Tongue (tissue), 2 donors: ENCODE measurements around the gene PDZRN4. TPM values are rescaled to one million over a fixed set of nuclear protein-coding genes. Genes with fewer than 3 reads are reported as not detected.
"Not testable (repeated sequence)": the region's sequence is repeated elsewhere in the genome, so short reads cannot be mapped to it uniquely, and the experiment has no call there.

Source experiments
- DNase-seq: peaks from one replicate; pipeline ENCODE4 v3.0.0-alpha.2; 2015
- total RNA-seq: library from RNA; depleted of rRNA; stranded (reverse); fragments of >200 nt; gene quantifications from one replicate; pipeline ENCODE4 v1.2.3, GENCODE V29; 2014

PDZRN4 gene
- total RNA-seq, 1 donor from 2014 or later: 2.7 TPM

GRCh38 chr12:41286426-41286825 is 98.3 kb downstream of the PDZRN4 start:
- DNase-seq: no peak

- peak; percentile 20 for DNase-seq
Measured at GRCh38 chr12:41287500-41288141, 99.5 kb downstream of the PDZRN4 start.

DNA sequence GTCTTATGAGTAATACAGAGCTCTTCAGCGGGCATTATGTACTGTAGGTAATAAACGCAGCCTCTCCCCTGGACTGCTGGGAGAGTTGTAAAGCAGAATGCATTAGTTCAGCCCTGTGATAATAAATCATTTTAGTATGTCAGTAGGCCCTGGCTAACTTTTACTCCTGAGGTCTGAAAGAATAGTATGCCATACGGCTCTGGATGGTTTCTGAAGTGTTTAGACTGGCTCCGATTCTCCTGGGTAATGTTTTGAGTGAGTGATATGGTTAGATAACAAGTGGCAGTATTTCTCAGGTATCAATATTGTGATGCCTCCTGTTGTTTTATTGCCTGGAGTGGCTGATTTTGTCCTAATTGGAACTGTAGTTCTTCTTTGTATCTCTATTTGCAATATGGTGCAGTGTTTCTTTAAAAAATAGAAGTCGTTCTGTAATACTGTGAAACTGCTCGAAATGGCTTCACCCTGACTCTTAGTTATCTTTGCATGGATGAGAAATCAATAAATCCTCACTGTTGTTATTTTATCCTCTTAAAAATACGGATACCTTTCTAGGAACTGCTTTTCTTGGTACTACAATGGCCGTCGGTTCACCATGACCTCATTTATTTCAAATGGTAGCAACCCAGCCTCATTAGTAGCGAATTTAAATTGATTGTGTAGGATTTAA is 100.2 kb downstream of the PDZRN4 start:
- DNase-seq: no peak

DNA sequence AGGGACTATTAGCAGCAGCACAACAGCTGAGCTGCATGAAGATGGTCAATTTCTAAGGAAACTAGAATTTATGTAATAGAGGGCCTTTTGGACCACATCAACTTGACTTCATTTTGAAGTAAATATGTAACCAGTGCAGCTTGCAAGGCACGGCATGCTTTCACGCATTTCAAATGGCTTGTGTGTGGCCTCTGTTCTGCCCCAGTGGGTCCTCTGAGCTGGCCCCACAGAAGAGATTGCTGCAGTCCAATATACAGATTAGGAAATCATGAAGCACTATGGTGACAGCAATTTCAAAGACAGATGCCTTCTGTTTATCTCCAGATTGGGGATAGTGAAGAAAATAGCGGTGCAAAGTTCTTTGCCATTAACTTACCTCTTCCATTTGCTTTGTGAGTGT is 101.4 kb downstream of the PDZRN4 start:
- no peak for DNase-seq

GRCh38 chr12:41293011-41293410 is 104.9 kb downstream of the PDZRN4 start:
- DNase-seq: no peak

DNA sequence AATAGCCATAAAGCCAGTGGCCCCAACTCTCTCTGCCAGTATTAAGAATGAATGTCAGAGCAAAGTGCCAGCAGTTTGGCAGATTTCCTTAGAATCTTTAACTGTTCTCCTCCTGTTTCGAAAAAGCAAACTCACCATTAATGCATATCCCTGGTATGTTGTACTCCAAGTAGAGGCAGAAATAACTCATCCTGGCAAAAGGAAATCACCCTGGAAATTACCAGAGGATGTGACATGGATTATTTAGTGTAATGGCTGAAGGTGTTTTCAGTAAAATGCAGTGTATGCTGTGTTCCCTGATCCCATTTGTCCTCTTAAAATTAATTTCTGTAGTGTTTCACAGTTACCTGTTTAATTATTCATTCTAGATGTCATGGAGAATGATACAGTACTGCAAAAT is 105.3 kb downstream of the PDZRN4 start:
- no peak for DNase-seq

DNA sequence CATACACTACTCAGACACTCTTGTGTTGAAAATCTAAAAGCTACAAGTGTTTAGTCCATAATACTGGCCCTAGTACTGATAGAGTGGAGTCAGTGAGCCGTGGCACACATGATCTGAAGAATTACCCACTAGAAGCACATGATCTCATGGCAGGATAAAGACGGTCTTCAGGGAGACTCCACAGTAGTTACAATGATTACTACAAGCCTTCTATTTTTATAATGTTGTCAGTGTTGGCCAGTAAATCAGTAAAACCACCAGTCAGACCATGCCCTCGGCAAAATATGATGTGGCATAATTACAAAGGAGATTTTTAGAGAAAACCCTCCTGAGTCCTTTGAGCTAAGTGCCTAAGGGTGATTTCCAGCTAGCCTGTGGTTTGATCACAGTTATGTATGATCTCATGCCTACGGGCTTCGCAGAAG is 114.9 kb downstream of the PDZRN4 start:
- no peak for DNase-seq

DNA sequence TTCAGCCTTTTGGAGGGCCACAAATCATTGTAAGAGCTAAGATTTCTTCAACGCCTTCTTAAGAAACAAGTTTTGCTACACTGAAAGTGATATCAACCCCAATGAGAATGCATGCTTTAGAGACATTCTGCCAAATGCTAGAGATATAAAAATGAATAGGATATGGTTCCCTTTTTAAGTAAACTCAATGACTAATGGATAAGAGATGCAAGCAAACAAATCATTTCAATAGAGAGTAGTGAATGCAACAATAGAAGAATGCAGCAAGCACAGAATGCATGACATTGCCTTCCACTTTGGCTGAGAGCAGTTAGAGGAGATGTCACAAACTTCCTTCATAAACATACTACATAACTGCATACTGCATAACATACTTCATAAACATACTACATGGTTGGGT is 116.4 kb downstream of the PDZRN4 start:
- DNase-seq: no peak

DNA sequence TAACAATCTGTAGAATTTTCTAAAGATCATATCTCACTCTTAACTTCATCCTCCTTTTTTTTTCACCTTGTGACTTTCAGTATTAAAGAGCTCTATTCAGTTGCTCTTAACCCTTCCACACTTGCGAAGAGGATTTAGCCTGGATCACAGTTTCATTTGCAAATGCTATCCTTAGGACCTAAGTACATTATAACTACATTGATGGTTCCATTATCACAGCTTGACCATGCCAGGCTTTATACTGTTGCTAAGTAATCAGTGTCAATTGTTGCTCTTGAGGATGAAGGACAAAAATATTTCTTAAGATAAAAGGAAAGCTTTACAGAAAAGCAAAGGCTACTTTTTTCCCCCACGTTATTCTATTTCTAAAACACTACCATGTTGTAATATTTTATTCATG is 122.2 kb downstream of the PDZRN4 start:
- no peak for DNase-seq

DNA sequence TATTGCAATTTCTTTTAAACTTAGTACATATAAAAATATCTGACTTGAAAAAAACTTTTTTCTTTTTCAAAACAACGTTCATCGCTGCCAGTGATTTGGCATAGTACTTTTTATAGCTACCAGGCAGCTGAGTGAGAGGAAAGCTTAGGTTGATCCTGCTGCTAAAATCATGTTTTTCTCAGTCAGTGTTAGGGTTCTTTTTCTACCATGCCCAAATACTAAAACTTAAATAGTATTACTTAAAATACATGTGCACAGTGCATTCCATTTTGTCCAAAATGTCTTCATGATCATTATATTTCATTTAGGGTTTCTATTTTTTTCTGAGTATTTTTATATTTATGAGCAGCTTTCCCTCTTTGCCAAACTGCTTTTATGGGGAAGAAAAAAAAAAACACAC is 123.8 kb downstream of the PDZRN4 start:
- no peak for DNase-seq

DNA sequence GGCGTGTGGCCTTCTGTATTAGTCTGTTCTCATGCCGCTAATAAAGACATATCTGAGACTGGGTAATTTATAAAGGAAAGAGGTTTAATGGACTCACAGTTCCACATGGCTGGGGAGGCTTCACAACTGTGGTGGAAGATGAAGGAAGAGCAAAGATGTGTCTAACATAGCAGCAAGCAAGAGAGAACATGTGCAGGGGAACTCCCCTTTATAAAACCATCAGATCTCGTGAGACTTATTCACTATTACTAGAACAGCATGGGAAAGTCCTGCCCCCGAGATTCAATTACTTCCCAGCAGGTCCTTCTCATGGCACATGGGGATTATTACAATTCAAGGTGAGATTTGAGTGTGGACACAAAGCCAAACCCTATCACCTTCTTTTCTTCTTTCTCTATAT is 124.3 kb downstream of the PDZRN4 start:
- DNase-seq: not testable (repeated sequence)

GRCh38 chr12:41325336-41325735 is 137.2 kb downstream of the PDZRN4 start:
- DNase-seq: no peak

GRCh38 chr12:41327096-41327895 is 139.2 kb downstream of the PDZRN4 start:
- DNase-seq: no peak

- DNase-seq: no peak
Measured at GRCh38 chr12:41333974-41334373, 145.9 kb downstream of the PDZRN4 start.

DNA sequence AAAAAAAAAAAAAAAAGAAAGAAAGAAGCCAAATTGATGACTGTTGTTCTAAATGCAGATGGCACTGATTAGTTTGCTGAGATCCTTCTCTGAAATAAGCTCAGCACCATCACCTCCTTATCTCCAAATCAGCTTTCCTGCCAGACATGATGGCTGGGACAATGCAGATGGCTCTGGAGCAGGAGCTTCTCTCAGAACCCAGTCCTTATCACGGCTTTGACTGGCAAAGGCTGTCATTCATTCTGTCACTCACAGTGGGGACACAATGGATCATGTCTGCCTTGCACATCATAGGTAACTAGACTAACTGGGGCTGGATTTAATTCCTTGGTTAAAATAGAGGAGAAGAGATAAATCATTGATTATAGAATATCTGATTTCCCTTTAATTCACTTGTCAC is 146.3 kb downstream of the PDZRN4 start:
- no peak for DNase-seq

- DNase-seq: no peak
Measured at GRCh38 chr12:41336041-41336549, 148.0 kb downstream of the PDZRN4 start.

- DNase-seq: no peak
Measured at GRCh38 chr12:41339784-41340183, 151.7 kb downstream of the PDZRN4 start.

- DNase-seq: no peak
Measured at GRCh38 chr12:41344776-41345470, 156.8 kb downstream of the PDZRN4 start.

DNA sequence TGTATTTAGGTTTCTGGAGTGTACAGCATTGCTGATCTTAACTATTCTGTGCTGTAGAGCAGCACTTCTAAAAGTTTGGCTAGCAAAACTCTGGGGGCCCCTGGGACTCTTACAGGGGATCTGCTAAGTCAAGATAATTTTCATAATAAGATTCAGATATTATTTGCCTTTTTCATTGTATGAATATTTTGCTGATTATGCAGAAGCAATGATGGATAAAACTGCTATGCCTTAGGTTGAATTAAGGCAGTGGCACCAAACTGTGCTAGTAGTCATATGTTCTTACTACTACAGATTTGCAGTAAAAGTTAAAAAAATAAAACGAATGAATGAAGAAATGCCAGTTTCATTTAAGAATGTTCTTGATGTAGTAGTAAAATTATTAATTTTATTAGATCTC is 160.1 kb downstream of the PDZRN4 start:
- DNase-seq: no peak

DNA sequence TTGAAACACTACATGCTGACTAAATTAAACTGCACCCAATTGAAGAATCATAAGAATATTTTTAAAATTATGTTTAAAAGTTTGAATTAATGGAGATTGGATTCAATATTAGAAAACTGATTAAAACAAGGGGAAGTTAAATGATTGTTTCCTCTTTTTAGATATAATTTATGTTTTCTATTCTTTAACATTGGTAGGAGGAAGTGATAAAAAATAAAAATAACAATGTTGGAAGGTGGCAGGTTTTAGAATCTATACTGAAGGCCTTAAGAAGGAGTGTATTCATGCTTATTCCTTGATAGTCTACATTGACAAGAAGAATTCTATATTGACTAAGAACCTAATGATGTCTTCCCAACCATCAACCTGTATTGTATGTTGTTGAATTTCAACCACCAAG is 168.1 kb downstream of the PDZRN4 start:
- no peak for DNase-seq

GRCh38 chr12:41361738-41362137 is 173.6 kb downstream of the PDZRN4 start:
- peak; percentile 58 for DNase-seq

DNA sequence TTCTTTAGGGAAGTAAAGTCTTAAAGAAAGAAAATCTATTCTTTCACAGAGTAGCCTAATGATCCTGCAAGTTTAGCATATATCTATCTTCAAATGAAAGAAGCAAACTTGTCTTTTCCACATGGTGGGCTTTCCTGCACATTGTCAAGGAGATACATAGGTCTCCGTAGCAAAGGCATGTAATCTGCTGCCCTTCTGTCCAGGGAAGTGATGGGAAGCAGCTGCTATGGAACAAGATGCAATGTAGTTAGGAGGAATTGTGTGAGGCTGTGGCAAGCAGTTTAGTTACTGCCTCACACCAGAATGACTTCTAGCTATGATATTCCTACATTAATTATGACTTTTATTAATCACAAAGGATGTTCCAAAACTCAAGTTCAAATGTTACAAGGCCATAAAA is 174.4 kb downstream of the PDZRN4 start:
- DNase-seq: peak; percentile 48

GRCh38 chr12:41362931-41363330 is 174.8 kb downstream of the PDZRN4 start:
- DNase-seq: no peak
